ENCODE results near the gene SLC25A45.

- no peak for TF ChIP-seq CTCF (IDR thresholded peaks at IDR 0.05)
- TF ChIP-seq POLR2A (IDR thresholded peaks at IDR 0.05): no peak
- peak; percentile 96 to 98 (median 96) for TF ChIP-seq POLR2AphosphoS5 (IDR thresholded peaks at IDR 0.05)
- peak; percentile 99 for TF ChIP-seq EP300 (IDR thresholded peaks at IDR 0.05; ENCODE audit: low read depth)
These were observed 39.6 kb upstream of the SLC25A45 start for GRCh38 chr11:65421794-65422632.

All from transverse colon (tissue), 4 donors.